Nephron progenitor cell (in vitro differentiated cells): ENCODE measurements around the gene EML1.

Experiments used
- DNase-seq: peaks from one replicate; pipeline ENCODE4 v3.0.0; 2021
- H3K27ac Mint-ChIP-seq: 2 replicates; pipeline ENCODE4 v1.8.0; 2021; ENCODE audit warnings: mild to moderate bottlenecking, moderate library complexity, mixed read lengths
- H3K27me3 Mint-ChIP-seq: 2 replicates; pipeline ENCODE4 v1.8.0; 2021; ENCODE audit warnings: mild to moderate bottlenecking, low read depth, mixed read lengths; ENCODE audit not compliant: poor library complexity
- H3K36me3 Mint-ChIP-seq: 2 replicates; pipeline ENCODE4 v1.8.0; 2021; ENCODE audit warnings: low read depth, mixed read lengths
- H3K4me1 Mint-ChIP-seq: 2 replicates; pipeline ENCODE4 v1.8.0; 2021; ENCODE audit warnings: mixed read lengths
- H3K4me3 Mint-ChIP-seq: 2 replicates; pipeline ENCODE4 v1.8.0; 2021; ENCODE audit warnings: mild to moderate bottlenecking, moderate library complexity, mixed read lengths
- H3K9me3 Mint-ChIP-seq: 2 replicates; pipeline ENCODE4 v1.8.0; 2021; ENCODE audit warnings: mild to moderate bottlenecking, moderate library complexity, mixed read lengths
- TF ChIP-seq, protein P1 (sequence below): fragments of 200-600 bp; sonication (generic); IDR thresholded peaks from 2 replicates; pipeline ENCODE4 v1.5.0; 2021; ENCODE audit warnings: antibody characterized with exemption

The EML1 gene

DNA sequence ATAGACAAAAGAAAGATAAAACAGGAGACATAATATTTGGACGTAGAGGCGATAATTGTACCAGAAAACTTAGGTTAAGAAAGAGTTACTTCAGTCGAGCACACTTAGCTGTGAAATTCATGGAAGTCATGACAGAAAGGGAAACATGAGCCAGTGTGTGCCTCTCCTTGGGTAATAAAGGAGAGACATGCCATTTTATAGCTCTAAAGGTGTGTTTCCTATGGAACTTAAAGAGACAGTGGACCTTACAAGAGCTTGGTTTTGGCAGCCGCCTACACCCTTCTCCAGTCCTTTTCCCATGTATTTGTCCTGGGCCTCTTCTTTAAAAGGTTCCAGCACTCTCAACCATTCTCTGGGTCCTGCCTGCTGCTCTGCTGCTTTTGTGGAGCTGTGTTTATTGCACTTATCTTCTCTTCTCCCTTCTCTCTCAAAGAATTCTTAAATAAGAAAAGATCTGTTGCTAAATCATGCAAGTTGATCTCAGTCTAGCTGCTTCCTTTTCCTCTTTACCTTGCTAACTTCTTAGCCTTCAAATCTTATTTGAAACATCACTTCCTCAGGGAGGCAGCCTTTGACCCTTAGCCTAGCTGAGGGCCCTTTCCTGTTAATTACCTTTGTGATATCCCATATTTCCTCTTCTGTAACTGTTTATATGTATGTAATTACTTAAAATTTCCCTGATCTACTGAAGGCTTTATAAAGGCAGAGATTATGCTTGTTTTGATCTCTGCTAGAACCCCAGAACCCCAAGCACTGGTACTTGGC is 190.2 kb downstream of the EML1 start:
- Mint-ChIP-seq H3K4me3 (peak overlapping the region; percentile 55), H3K9me3 (peaks cover 36% of the 10 kb centered on the region), H3K27me3 (peaks cover 3% of the 10 kb centered on the region), H3K36me3 (peaks cover 30% of the 10 kb centered on the region), H3K4me1 (peaks cover 33% of the 10 kb centered on the region), H3K27ac (peak overlapping the region; percentile 12)
- TF ChIP-seq, protein P1, sequence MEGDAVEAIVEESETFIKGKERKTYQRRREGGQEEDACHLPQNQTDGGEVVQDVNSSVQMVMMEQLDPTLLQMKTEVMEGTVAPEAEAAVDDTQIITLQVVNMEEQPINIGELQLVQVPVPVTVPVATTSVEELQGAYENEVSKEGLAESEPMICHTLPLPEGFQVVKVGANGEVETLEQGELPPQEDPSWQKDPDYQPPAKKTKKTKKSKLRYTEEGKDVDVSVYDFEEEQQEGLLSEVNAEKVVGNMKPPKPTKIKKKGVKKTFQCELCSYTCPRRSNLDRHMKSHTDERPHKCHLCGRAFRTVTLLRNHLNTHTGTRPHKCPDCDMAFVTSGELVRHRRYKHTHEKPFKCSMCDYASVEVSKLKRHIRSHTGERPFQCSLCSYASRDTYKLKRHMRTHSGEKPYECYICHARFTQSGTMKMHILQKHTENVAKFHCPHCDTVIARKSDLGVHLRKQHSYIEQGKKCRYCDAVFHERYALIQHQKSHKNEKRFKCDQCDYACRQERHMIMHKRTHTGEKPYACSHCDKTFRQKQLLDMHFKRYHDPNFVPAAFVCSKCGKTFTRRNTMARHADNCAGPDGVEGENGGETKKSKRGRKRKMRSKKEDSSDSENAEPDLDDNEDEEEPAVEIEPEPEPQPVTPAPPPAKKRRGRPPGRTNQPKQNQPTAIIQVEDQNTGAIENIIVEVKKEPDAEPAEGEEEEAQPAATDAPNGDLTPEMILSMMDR, result no peak
- DNase-seq, result no peak

- peaks cover 33% of the 10 kb centered on the region for H3K4me1 Mint-ChIP-seq
- H3K27me3 Mint-ChIP-seq, result peaks cover 3% of the 10 kb centered on the region
- peak overlapping the region; percentile 55 for H3K4me3 Mint-ChIP-seq
- DNase-seq, result no peak
- H3K36me3 Mint-ChIP-seq, result peaks cover 25% of the 10 kb centered on the region
- H3K9me3 Mint-ChIP-seq, result peaks cover 42% of the 10 kb centered on the region
- TF ChIP-seq, protein P1, result no peak
- H3K27ac Mint-ChIP-seq, result no peak overlapping the region
These were observed 190.8 kb downstream of the EML1 start for GRCh38 chr14:99984036-99984435.

DNA sequence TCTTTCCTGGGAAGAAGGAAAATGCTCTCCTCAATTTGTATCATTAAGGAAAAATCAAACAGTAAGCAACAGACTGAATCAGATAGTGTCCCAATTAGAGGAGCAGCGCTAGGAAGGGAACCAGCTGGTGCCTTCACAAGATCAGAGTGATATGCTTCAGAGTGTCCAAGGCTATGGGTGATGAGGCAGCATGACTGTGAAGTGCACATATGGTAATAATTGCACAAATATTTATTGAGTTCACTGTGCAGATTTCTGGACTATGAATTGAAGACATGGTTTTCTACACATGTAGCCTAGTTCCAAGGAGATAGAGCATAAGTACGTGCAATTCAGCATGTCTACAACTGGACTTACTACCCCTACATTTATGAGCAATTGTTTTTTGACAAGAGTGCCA is 193.2 kb downstream of the EML1 start:
- Mint-ChIP-seq H3K9me3 (peaks cover 48% of the 10 kb centered on the region), H3K27ac (no peak overlapping the region), H3K27me3 (no peaks in the 10 kb centered on the region), H3K4me1 (peaks cover 27% of the 10 kb centered on the region), H3K4me3 (no peak overlapping the region), H3K36me3 (peaks cover 40% of the 10 kb centered on the region)
- TF ChIP-seq, protein P1, result no peak
- no peak for DNase-seq

DNA sequence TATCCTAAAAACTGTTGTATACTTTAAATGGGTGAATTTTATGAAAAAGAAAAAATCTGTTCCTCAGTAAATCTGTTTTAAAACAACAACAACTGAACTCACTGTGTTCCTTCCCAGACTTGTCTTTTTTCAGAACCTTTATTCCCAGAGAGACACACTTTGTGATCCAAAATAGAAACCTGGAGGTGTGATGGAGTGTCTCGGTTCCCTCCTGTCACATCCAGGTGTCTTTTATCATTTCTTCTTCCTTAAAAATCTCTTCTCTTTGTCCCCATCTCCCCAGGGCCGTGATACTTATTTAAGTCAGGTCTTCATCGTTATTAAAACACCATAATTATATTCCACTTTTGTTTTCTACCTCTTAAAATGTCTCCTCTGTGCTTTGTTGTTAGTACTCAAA is 195.8 kb downstream of the EML1 start:
- Mint-ChIP-seq H3K4me1 (peaks cover under 1% of the 10 kb centered on the region), H3K27ac (no peak overlapping the region), H3K4me3 (no peak overlapping the region), H3K36me3 (peaks cover 62% of the 10 kb centered on the region), H3K9me3 (peaks cover 67% of the 10 kb centered on the region), H3K27me3 (no peaks in the 10 kb centered on the region)
- DNase-seq, result no peak
- TF ChIP-seq, protein P1, result no peak

DNA sequence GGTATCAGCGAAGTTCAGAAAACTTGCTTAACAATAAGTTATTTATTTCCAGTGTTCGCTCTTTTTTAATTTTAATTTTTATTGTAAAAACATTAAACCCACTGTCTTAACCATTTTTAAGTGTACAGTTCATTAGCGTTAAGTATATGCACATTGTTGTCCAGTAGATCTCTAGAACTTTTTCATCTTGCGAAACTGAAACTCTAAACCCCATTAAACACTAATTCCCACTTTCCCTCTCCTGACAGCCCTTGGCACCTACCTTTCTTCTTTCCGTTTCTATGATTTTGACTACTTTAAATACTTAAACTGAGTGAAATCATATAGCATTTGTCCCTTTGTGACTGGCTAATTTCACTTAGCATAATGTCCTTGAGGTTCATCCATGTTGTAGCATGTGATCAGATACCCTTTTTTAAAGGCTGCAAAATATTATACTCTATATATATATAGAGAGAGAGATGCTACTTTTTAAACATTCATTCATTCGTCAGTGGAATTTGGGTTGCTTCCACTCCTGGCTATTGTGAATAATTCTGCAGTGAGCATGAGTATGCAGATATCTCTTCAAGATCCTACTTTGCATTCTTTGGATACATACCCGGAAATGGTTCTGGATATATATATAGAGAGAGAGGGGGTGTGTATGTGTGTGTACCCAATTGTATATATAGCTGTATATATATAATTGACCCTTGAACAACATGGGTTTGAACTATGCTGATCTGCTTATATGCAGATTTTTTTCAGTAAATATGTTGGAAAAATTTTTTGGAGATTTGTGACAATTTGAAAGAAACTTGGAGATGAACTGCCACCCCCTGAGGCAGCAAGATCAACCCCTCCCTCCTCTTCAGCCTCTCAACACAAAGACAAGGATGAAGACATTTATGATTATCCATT is 197.3 kb downstream of the EML1 start:
- peak overlapping the region; percentile 55 for H3K27ac Mint-ChIP-seq

More for the DNA sequence above, 197.3 kb downstream of the EML1 start:
- no peaks in the 10 kb centered on the region for H3K4me1 Mint-ChIP-seq
- H3K9me3 Mint-ChIP-seq, result peaks cover 63% of the 10 kb centered on the region
- H3K4me3 Mint-ChIP-seq, result no peak overlapping the region
- TF ChIP-seq, protein P1, result no peak
- DNase-seq, result no peak
- H3K27me3 Mint-ChIP-seq, result no peaks in the 10 kb centered on the region
- peaks cover 58% of the 10 kb centered on the region for H3K36me3 Mint-ChIP-seq
